ENCODE measurements around the gene UTP18.
"Not testable (repeated sequence)": the region's sequence is repeated elsewhere in the genome, so short reads cannot be mapped to it uniquely, and the experiment has no call there.

Gene UTP18

GRCh38 chr17:51260237-51261023, at the start of gene UTP18:
UTP18 (plus strand) TSS chr17:51260546; CDS start chr17:51260585, 39 bp downstream.
- H3K4me3 ChIP-seq (ENCODE audit: low read depth, low read length) = peak within 1 kb of the TSS; percentile 91

- H3K4me3 ChIP-seq (ENCODE audit: low read depth, low read length) = no peak overlapping the region
These were observed 45.4 kb upstream of the UTP18 start for GRCh38 chr17:51214920-51215319.

- no peak overlapping the region for H3K4me3 ChIP-seq (ENCODE audit: low read depth, low read length)
These were observed 42.4 kb upstream of the UTP18 start for GRCh38 chr17:51217946-51218345.

- no peak overlapping the region for H3K4me3 ChIP-seq (ENCODE audit: low read depth, low read length)
These were observed 39.0 kb upstream of the UTP18 start for GRCh38 chr17:51221322-51221721.

- no peak overlapping the region for H3K4me3 ChIP-seq (ENCODE audit: low read depth, low read length)
These were observed 35.7 kb upstream of the UTP18 start for GRCh38 chr17:51224402-51225262.

GRCh38 chr17:51225523-51225922, 34.8 kb upstream of the UTP18 start:
- not testable (repeated sequence) for H3K4me3 ChIP-seq (ENCODE audit: low read depth, low read length)

- no peak overlapping the region for H3K4me3 ChIP-seq (ENCODE audit: low read depth, low read length)
These were observed 32.2 kb upstream of the UTP18 start for GRCh38 chr17:51228161-51228560.

- no peak overlapping the region for H3K4me3 ChIP-seq (ENCODE audit: low read depth, low read length)
These were observed 30.5 kb upstream of the UTP18 start for GRCh38 chr17:51229889-51230288.

- H3K4me3 ChIP-seq (ENCODE audit: low read depth, low read length) = no peak overlapping the region
These were observed 30.0 kb upstream of the UTP18 start for GRCh38 chr17:51230306-51230705.

- no peak overlapping the region for H3K4me3 ChIP-seq (ENCODE audit: low read depth, low read length)
These were observed 28.3 kb upstream of the UTP18 start for GRCh38 chr17:51231999-51232398.

- no peak overlapping the region for H3K4me3 ChIP-seq (ENCODE audit: low read depth, low read length)
These were observed 26.2 kb upstream of the UTP18 start for GRCh38 chr17:51234162-51234561.

- H3K4me3 ChIP-seq (ENCODE audit: low read depth, low read length) = no peak overlapping the region
These were observed 22.0 kb upstream of the UTP18 start for GRCh38 chr17:51238255-51238887.

GRCh38 chr17:51240275-51240674, 20.1 kb upstream of the UTP18 start:
- no peak overlapping the region for H3K4me3 ChIP-seq (ENCODE audit: low read depth, low read length)

- no peak overlapping the region for H3K4me3 ChIP-seq (ENCODE audit: low read depth, low read length)
These were observed 16.3 kb upstream of the UTP18 start for GRCh38 chr17:51244041-51244440.

GRCh38 chr17:51245535-51245934, 14.8 kb upstream of the UTP18 start:
- no peak overlapping the region for H3K4me3 ChIP-seq (ENCODE audit: low read depth, low read length)

- H3K4me3 ChIP-seq (ENCODE audit: low read depth, low read length) = no peak overlapping the region
These were observed 10.0 kb upstream of the UTP18 start for GRCh38 chr17:51250314-51250840.

- no peak overlapping the region for H3K4me3 ChIP-seq (ENCODE audit: low read depth, low read length)
These were observed 9.3 kb upstream of the UTP18 start for GRCh38 chr17:51251010-51251409.

GRCh38 chr17:51255673-51256072, 4.7 kb upstream of the UTP18 start:
- H3K4me3 ChIP-seq (ENCODE audit: low read depth, low read length) = no peak overlapping the region

GRCh38 chr17:51256101-51256500, 4.2 kb upstream of the UTP18 start:
- no peak overlapping the region for H3K4me3 ChIP-seq (ENCODE audit: low read depth, low read length)

- H3K4me3 ChIP-seq (ENCODE audit: low read depth, low read length) = no peak overlapping the region
These were observed 2.9 kb upstream of the UTP18 start for GRCh38 chr17:51257150-51258081.
